GM18867 (cell line): Measurements from ENCODE around the gene CDK14.

Source experiments
- ATAC-seq: cut with Tn5 transposase; IDR thresholded peaks from one replicate; pipeline ENCODE4 v1.9.1; 2021; ENCODE audit warnings: mild to moderate bottlenecking, moderate library complexity; ENCODE audit not compliant: unreplicated experiment

CDK14 gene

GRCh38 chr7:91039033-91039432 lies 442.9 kb downstream of the CDK14 start:
- peak; percentile 91 for ATAC-seq

GRCh38 chr7:91041141-91041540 lies 445.0 kb downstream of the CDK14 start:
- no peak for ATAC-seq

- ATAC-seq, result no peak
Measured at GRCh38 chr7:91041901-91042484, 445.9 kb downstream of the CDK14 start.

- ATAC-seq, result no peak
Measured at GRCh38 chr7:91043186-91043585, 447.1 kb downstream of the CDK14 start.

GRCh38 chr7:91043924-91044645 lies 448.0 kb downstream of the CDK14 start:
- ATAC-seq, result no peak

GRCh38 chr7:91045606-91046005 lies 449.5 kb downstream of the CDK14 start:
- ATAC-seq, result no peak

GRCh38 chr7:91046322-91047089 lies 450.4 kb downstream of the CDK14 start:
- no peak for ATAC-seq

GRCh38 chr7:91047636-91048035 lies 451.5 kb downstream of the CDK14 start:
- no peak for ATAC-seq

- ATAC-seq, result peak; percentile 87
Measured at GRCh38 chr7:91050677-91051076, 454.6 kb downstream of the CDK14 start.

- no peak for ATAC-seq
Measured at GRCh38 chr7:91051966-91052365, 455.8 kb downstream of the CDK14 start.

GRCh38 chr7:91054374-91054773 lies 458.3 kb downstream of the CDK14 start:
- no peak for ATAC-seq

GRCh38 chr7:91055219-91055618 lies 459.1 kb downstream of the CDK14 start:
- no peak for ATAC-seq

GRCh38 chr7:91062713-91063112 lies 466.6 kb downstream of the CDK14 start:
- no peak for ATAC-seq

- ATAC-seq, result no peak
Measured at GRCh38 chr7:91064052-91064451, 467.9 kb downstream of the CDK14 start.

- no peak for ATAC-seq
Measured at GRCh38 chr7:91064938-91065337, 468.8 kb downstream of the CDK14 start.

- no peak for ATAC-seq
Measured at GRCh38 chr7:91066627-91067026, 470.5 kb downstream of the CDK14 start.

- no peak for ATAC-seq
Measured at GRCh38 chr7:91067242-91067641, 471.1 kb downstream of the CDK14 start.

- no peak for ATAC-seq
Measured at GRCh38 chr7:91068136-91068795, 472.1 kb downstream of the CDK14 start.

- no peak for ATAC-seq
Measured at GRCh38 chr7:91069146-91069545, 473.0 kb downstream of the CDK14 start.

- ATAC-seq, result no peak
Measured at GRCh38 chr7:91079487-91079886, 483.4 kb downstream of the CDK14 start.

GRCh38 chr7:91080351-91080750 lies 484.2 kb downstream of the CDK14 start:
- ATAC-seq, result no peak
